ENCODE measurements around the gene RAB3GAP1.
"Not testable (repeated sequence)": the region's sequence is repeated elsewhere in the genome, so short reads cannot be mapped to it uniquely, and the experiment has no call there.

Gene RAB3GAP1

DNA sequence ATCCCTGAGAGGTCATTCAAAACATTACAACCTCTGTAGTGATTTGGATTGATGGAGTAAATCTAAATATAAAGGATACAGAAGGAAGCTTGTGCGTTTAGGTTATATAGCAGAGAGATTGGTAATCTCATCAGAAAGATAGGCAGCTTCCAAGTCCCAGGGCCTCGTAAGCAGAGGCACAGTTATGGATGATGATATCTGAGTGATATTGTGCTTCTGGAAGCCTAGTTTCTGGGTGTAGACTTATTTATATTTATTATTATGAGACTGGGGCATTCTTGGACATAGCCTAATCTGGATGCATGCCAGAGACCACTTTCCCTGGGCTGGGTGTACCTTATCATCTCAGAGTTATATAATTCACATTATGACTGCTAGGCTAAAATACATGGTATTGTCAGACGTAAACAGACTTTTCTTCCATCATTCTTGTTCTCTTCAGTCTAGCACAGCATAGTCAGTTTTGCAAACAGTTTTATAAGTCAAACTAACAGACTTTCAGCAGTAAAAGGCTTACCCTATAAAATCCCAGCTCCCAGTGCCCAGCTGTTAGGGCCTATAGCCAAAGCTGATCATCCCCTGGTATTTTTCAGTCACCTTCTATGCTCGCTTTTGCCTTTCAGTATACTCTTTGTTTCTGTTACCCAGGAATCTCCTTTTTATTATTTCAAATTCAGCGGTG is 47.9 kb downstream of the RAB3GAP1 start:
- no peak for DNase-seq (ENCODE audit: extremely low read depth in 1 of 2, low read depth in 1 of 2)

DNA sequence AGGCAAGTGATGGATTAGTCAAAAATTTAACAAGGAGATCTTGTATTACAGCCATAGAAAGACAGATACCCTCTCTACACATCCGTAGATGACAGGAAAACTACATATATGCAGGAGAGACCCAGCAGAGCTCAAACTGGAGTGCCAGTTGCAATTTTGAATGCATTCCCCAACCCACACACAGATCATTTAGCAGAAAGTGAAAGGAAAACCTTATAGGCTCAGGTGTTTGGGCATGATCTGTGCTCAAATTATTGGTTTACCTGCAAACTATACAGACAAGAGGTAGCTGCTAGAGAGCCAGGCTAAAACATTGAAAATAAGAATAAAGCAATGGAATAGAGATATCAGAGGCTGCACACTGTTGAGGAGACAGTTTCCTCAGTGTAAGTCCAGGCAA is 51.8 kb downstream of the RAB3GAP1 start:
- DNase-seq (ENCODE audit: extremely low read depth in 1 of 2, low read depth in 1 of 2): no peak

DNA sequence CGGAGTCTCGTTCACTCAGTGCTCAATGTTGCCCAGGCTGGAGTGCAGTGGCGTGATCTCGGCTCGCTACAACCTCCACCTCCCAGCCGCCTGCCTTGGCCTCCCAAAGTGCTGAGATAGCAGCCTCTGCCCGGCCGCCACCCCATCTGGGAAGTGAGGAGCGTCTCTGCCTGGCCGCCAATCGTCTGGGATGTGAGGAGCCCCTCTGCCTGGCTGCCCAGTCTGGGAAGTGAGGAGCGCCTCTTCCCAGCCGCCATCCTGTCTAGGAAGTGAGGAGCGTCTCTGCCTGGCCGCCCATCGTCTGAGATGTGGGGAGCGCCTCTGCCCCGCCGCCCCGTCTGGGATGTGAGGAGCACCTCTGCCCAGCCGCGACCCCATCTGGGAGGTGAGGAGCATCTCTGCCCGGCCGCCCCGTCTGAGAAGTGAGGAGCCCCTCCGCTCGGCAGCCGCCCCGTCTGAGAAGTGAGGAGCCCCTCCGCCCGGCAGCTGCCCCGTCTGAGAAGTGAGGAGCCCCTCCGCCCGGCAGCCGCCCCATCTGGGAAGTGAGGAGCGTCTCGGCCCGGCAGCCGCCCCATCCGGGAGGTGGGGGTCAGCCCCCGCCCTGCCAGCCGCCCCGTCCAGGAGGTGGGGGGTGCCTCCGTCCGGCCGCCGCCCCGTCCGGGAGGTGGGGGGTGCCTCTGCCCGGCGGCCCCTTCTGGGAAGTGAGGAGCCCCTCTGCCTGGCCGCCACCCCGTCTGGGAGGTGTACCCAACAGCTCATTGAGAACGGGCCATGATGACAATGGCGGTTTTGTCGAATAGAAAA is 53.6 kb downstream of the RAB3GAP1 start:
- not testable (repeated sequence) for DNase-seq (ENCODE audit: extremely low read depth in 1 of 2, low read depth in 1 of 2)

DNA sequence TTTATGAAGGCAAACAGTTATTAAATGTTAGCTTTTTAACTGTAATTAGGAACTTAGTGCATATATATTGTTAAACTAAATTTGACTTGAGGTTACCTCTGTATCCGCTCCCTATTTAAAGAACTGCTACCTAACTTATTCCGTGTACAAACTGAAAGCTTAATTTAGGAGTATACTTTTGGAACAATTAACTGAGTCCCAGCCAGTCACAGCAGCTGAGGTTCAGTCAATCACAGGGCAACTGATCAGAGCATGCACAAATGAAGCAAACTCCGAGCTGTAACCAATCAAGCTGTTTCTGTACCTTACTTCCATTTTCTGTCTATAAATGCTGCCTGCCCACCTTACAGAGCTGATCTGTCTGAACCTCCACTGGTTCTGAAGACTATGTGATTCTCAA is 61.2 kb downstream of the RAB3GAP1 start:
- DNase-seq (ENCODE audit: extremely low read depth in 1 of 2, low read depth in 1 of 2): no peak

DNA sequence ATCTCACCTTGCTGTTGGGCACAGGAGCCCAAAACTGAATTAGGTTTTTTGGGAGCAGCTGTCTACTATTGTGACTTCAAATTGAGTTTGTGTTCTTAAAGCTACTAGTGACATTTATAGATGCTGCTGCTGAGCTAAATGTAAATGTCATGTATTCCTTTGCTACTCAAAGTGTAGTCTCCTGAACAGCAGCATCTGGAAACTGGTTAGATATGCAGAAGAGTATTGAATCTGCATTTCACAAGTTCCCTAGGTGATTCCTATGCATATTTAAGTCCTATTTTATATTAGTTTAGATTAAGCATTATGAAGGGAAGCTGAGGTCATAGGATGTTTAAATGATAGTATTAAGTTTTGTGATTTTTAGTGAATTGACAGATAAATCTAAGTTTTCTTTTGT is 67.5 kb downstream of the RAB3GAP1 start:
- DNase-seq (ENCODE audit: extremely low read depth in 1 of 2, low read depth in 1 of 2): no peak

DNA sequence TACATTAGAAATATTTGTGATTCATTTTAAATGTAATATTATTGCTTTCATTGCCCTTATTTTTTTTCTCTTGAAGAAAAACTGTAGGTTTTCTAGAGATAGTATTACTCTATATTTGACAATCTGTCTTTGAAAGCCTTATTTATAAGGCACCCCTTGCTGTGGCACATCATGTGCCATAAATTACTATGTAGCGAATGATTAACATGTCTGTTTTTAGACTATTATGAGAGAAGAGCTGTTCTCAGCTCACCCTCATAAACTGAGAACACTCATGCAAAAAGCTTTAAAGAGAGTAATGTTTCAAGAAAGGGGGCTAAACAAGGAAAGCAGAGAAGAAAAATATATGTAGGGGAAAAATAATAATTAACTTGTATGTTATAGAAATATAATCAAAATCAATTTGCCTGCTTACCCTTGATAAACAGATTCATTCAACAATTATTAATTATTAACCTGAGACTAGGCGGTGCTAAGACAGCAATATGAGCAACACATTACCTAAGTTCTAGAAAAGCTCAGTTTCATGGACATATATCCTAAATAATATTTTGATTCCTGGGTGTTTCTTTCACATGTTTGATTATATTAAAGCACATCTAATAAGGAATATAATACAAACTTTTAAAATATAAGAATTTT is 69.0 kb downstream of the RAB3GAP1 start:
- no peak for DNase-seq (ENCODE audit: extremely low read depth in 1 of 2, low read depth in 1 of 2)

DNA sequence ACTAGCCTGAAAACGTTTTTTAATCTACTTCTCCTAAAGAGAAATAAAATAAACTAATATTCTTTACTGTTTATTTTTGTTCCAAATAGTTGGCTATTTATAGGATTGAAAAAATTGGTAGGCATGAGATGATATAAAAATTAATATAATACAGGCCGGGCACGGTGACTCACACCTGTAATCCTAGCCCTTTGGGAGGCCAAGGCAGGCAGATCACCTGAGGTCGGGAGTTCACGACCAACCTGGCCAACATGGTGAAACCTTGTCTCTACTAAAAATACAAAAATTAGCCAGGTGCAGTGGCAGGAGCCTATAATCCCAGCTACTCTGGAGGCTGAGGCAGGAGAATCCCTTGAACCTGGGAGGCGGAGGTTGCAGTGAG is 69.6 kb downstream of the RAB3GAP1 start:
- not testable (repeated sequence) for DNase-seq (ENCODE audit: extremely low read depth in 1 of 2, low read depth in 1 of 2)

DNA sequence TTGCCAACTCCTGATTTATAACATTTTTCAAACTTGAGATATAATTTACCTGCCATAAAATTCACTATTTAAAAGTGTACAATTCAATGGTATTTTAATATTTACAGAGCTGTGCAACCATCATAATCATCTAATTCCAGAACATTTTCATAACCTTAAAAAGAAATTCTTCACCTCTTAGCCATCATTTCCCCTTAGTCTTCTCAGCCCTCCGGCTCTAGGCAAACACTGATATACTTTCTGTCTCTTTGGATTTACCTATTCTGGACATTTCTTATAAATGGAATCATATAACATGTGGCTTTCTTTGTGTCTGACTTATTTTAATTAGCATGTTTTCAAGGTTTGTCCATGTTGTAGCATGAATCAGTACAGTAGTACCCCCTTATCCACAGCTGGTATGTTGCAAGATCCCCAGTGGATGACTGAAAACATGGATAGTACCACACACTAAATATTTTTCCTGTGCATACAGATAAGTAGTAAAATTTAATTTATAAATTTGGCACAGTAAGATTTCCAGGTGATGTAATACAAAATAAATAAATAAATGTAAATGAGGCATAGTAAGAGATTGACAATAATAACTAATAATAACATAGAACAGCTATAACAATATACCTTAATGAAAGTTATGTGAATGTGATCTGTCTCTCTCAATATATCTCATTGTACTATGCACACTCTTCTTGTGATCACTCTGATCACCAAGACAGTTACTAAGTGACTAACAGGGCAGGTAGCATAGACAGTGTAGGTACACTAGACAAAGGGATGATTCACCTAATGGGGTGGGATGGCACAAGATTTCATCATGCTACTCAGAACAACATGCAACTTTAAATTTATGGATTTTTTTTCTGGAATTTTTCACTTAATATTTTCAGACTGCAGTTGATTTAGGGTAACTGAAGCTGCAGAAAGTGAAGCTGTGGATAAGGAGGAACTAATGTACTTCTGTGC is 73.1 kb downstream of the RAB3GAP1 start:
- DNase-seq (ENCODE audit: extremely low read depth in 1 of 2, low read depth in 1 of 2): no peak

DNA sequence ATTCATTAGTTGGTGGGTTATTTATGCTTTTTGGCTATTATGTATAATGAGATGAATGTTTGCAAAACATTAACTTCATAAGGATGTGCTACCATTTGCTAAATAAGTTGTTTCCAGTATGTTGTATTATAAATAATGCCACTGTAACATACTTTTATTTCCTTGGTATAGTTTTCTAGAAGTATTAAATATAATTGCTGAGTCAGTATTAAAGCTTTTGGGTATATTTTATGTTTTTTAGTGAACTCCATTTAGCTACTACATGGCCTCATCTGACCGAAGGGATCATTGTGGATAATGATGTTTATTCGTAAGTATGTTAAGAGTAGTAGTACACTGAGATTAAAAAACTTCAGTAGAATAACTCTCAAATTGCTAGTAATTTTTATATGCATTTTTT is 73.8 kb downstream of the RAB3GAP1 start:
- DNase-seq (ENCODE audit: extremely low read depth in 1 of 2, low read depth in 1 of 2): no peak

DNA sequence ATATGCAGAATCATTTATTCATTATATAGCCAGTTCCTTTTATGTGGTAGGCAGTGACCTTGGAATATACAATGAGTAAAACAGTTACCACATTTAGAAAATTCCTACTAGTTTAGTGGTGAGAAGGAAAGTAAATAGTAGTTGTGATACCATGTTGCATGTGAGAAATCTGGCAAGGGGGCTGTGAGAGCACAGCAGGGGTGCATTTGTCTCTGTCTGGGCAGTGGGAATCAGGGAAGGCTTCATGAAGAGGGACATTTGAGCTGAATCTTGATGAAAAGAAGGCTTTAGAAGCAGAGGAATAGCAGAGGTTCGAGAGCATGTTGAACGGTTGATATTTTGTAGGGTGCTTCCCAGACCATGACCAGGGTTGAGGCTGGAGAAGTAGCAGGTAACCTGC is 78.7 kb downstream of the RAB3GAP1 start:
- DNase-seq (ENCODE audit: extremely low read depth in 1 of 2, low read depth in 1 of 2): no peak

DNA sequence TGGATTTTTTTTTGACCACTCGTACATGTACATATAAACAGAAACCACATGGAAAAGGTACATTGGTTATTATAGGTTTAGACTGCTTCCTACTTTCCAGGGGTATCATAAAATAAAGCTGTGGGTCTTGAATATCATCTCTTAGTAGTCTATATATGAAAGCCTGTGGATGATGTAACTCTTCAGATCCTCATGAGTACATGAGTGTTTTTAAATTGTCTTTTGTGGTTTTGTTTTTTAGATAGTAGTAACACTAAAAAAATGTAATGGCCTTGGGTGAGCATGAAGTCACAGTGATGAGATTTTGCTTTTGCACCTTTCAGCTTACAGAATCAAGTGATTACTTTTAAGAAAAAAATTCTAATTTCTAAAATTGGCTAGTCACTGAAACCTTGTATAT is 80.2 kb downstream of the RAB3GAP1 start:
- no peak for DNase-seq (ENCODE audit: extremely low read depth in 1 of 2, low read depth in 1 of 2)

DNA sequence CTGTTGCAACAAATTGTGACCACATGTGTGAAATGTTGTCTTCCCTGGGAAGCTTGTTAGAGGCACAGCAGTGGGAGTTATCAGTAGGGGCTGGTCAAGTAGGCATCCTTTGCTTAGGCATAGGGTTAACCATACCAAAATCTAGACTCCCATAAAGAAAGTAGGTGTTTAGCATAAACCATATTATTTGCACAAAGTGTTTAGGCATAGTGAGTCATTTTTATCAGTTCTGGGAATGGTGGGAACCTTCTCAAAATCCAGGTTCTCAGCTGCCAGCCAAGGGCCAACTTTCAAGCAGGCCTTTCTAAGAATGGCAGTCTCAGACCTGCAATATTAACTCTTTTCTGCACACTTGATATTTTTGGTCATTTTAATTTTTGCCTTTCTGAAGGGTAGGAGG is 88.5 kb downstream of the RAB3GAP1 start:
- no peak for DNase-seq (ENCODE audit: extremely low read depth in 1 of 2, low read depth in 1 of 2)

DNA sequence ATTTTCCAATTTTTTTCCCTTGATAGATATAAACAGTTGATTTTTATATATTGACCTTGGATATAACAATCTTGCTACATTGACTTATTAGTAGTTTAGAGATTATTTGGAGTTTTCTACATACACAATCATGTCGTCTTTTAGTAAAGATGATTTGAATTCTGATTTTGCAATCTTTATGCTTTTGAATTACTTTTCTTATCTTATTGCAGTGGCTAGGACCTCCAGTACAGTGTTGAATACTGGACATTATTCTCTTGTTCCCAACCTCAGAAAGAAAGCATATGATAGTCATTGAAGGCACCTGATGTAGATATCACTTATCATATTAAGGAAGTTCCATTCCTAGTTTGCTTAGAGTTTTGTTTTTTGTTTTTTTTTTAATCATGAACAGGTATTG is 90.2 kb downstream of the RAB3GAP1 start:
- DNase-seq (ENCODE audit: extremely low read depth in 1 of 2, low read depth in 1 of 2): no peak

DNA sequence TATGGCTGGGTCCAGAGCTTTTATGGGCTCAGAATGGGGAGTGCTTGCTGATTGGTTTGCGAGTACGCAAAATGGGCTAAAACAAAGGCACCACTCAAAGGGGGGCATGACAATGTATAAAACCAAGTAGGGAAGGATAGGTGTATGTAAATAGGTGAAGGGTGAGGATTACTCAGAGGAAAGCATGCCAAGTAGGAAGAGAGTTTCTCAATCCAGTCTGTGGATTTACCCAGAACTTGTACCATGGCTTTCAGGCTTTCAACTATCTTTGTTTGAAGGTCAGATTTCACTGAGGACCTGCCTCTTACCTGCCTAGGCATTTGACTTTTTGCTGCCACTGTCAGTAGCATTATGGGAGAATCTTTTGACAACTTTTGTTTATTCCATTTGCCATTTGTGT is 92.3 kb downstream of the RAB3GAP1 start:
- no peak for DNase-seq (ENCODE audit: extremely low read depth in 1 of 2, low read depth in 1 of 2)

DNA sequence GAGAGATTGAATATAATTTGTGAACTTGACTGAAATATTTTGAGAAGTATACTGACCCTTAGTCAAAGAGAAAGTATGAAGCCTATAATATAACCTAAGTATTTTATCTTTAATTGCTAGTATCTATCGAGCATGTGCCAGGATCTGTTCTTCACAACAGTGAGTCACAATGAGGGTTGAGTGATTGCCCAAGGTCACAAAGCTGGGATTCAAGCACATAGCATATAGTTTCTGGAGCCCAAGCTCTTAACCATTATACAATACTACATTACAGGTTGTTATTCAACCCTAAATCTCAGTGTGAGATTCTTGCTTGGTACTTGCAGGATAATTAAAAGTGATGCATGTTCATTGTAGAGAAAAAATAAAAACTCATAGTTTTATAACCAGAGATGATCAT is 97.2 kb downstream of the RAB3GAP1 start:
- DNase-seq (ENCODE audit: extremely low read depth in 1 of 2, low read depth in 1 of 2): no peak

DNA sequence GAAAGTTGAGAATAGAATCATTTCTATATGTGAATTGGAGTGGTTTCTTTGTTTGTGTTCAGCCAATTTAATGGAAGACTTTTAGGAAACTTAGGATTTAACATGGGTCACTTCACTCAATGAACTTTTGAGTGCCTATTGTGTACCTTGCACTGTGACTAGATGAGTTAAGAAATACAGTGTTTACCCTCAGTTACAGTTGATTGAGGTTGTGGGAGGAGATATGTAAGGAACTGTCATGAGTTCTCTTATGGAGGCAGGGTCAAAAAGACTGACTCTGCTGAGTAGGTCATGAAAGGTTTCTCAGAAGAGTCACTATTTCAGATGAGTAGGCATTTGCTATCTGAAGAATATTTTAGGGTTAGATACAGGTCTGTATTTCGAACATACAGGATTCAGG is 98.6 kb downstream of the RAB3GAP1 start:
- no peak for DNase-seq (ENCODE audit: extremely low read depth in 1 of 2, low read depth in 1 of 2)

DNA sequence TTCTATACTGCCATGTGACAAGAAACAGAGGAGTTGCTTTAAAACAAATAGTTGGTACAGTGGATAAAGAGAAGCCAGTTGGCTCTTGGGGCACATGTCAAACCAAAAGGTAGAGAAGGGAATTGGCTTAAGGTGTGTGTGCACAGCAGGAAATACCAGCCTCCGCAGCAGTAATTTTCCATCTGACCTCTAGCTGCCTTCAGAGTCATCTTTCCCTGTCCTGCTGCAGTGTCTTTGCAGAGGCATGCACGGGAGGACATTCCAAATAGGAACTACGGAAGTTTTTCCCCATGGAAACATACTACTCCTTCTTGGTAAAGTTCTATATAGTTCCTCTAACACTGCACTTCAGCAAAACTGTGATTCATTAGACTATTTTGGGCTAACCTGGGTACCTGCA is 99.5 kb downstream of the RAB3GAP1 start:
- no peak for DNase-seq (ENCODE audit: extremely low read depth in 1 of 2, low read depth in 1 of 2)

DNA sequence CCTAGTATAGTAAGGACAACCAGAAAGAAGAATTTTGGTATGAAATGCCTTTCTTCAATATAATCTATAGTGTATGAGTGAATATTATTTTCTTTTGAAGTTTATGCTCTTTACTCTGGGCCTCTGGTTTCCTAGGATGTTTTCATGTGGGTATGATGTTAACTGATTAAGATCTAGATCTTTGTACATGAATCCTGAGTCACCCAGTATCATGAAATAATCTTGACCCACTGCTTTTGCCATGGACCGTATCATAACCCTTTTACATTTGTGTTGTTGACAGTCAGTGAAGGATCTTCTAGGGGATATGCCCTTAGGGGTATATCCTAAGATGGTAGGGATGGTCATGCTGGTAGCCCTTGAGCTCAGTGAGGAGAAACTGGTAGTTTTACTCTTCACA is 100.3 kb downstream of the RAB3GAP1 start:
- no peak for DNase-seq (ENCODE audit: extremely low read depth in 1 of 2, low read depth in 1 of 2)

DNA sequence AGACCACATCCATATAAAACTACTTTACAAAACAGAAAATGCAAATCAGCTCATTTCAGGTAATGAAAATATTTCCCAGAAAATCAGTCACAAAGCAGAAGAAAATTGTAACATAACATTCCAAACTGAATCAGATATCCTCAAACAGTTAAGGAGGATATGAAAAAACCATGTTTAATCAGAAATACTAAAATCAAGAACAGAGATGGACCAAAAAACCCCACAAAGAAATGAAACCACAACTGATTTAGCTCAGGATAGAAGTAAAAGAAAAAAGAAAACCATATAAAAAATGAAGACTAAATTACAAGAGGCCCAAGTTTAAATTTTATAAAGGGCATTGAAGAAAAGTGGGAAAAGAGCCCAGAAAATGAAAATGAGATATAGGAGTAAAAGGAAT is 102.9 kb downstream of the RAB3GAP1 start:
- DNase-seq (ENCODE audit: extremely low read depth in 1 of 2, low read depth in 1 of 2): no peak

DNA sequence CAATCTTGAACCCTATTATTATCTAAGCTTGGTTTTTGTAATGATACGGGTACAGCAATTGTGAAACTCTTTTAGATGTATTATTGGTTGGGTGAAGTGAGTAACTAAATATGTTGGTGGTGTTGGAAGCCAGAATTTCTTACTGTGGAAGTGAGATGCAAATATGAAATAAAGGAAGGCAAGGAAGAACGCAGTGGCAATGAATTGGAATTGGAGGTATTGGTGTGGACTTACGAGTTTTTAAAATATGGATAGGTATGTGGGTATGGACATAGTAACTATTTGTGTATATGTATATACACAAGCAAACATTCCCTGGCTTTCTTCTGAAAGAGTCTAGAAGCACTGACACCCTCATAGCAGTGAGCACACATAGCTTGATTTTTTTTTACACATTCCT is 105.8 kb downstream of the RAB3GAP1 start:
- no peak for DNase-seq (ENCODE audit: extremely low read depth in 1 of 2, low read depth in 1 of 2)

DNA sequence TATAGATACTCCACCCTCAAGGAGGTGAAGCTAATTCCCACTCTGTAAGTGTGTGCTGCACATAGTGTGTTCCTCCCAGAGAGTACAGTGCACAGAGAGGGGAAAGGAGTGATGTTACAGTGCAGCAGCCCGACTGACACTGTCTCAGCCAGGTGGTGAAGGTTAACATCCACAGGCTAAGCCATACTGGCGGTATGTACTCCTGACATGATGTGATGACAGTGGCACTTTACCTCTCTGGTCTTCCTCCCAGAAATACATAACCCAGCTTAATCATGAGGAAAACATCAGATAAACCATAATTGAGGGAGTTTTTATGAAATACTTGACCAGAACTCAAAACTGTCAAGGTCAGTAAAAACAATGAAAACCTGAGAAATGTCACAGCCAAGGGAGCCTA is 107.1 kb downstream of the RAB3GAP1 start:
- no peak for DNase-seq (ENCODE audit: extremely low read depth in 1 of 2, low read depth in 1 of 2)
